DND-41 (cell line): ENCODE measurements around the gene ACCSL.

Experiments
- ATAC-seq: fragments of 200-7000 bp; cut with Tn5 transposase; 3 replicates; pipeline ENCODE4 v1.9.1; 2021; ENCODE audit warnings: low read depth; ENCODE audit not compliant: insufficient read depth
- DNase-seq: peaks from one replicate; pipeline ENCODE4 v3.0.0-alpha.2; 2020
- H2AFZ ChIP-seq: 2 replicates; pipeline ENCODE4 v1.6.0; 2012; ENCODE audit warnings: low read depth, low read length
- H3K27ac ChIP-seq: 2 replicates; pipeline ENCODE4 v1.5.1; 2012; ENCODE audit warnings: low read length, inconsistent platforms
- H3K27me3 ChIP-seq: fragments of 200-600 bp; sonication (generic); 2 replicates; pipeline ENCODE4 v1.6.0; 2012; ENCODE audit warnings: low read length, mild to moderate bottlenecking, inconsistent platforms; ENCODE audit not compliant: insufficient read depth, poor library complexity
- H3K36me3 ChIP-seq: 2 replicates; pipeline ENCODE4 v1.5.1; 2012; ENCODE audit warnings: low read length, inconsistent platforms; ENCODE audit not compliant: insufficient read depth
- H3K4me1 ChIP-seq: 2 replicates; pipeline ENCODE4 v1.5.1; 2012; ENCODE audit warnings: mild to moderate bottlenecking, low read length; ENCODE audit not compliant: insufficient read depth
- H3K4me2 ChIP-seq: 2 replicates; pipeline ENCODE4 v1.6.0; 2012; ENCODE audit warnings: mild to moderate bottlenecking, moderate library complexity, low read length, inconsistent platforms; ENCODE audit not compliant: insufficient read depth
- H3K4me3 ChIP-seq, 2 experiments: fragments of 200-600 bp in 1 of 2; shearing (Covaris generic) in 1 of 2; 2 replicates each; pipeline ENCODE4 v1.5.1; 2012 to 2016; ENCODE audit warnings: inconsistent platforms in 2 of 2, low read length in 2 of 2, mild to moderate bottlenecking in 2 of 2, low read depth in 1 of 2, moderate library complexity in 1 of 2
- H3K79me2 ChIP-seq: 2 replicates; pipeline ENCODE4 v1.6.0; 2012; ENCODE audit warnings: low read length, inconsistent platforms; ENCODE audit not compliant: insufficient read depth
- H3K9ac ChIP-seq: 2 replicates; pipeline ENCODE4 v1.6.0; 2012; ENCODE audit warnings: low read depth, mild to moderate bottlenecking, inconsistent platforms, low read length, moderate library complexity
- H3K9me3 ChIP-seq: 2 replicates; pipeline ENCODE4 v1.5.1; 2012; ENCODE audit warnings: low read length, moderate library complexity, mild to moderate bottlenecking, inconsistent platforms; ENCODE audit not compliant: insufficient read depth, severe bottlenecking
- H4K20me1 ChIP-seq: 2 replicates; pipeline ENCODE4 v1.6.0; 2012; ENCODE audit warnings: low read length; ENCODE audit not compliant: insufficient read depth
- CTCF ChIP-seq: IDR thresholded peaks from 2 replicates; pipeline ENCODE4 v1.5.1; 2012; ENCODE audit warnings: borderline replicate concordance, low read length, moderate library complexity, mild to moderate bottlenecking; ENCODE audit not compliant: poor library complexity, severe bottlenecking; ENCODE audit errors: extremely low read depth
- EZH2 ChIP-seq: IDR thresholded peaks from 3 replicates; pipeline ENCODE4 v1.6.1; 2012; ENCODE audit warnings: borderline replicate concordance, low read depth, mild to moderate bottlenecking, moderate library complexity, low read length, inconsistent platforms; ENCODE audit not compliant: severe bottlenecking

Gene ACCSL

DNA sequence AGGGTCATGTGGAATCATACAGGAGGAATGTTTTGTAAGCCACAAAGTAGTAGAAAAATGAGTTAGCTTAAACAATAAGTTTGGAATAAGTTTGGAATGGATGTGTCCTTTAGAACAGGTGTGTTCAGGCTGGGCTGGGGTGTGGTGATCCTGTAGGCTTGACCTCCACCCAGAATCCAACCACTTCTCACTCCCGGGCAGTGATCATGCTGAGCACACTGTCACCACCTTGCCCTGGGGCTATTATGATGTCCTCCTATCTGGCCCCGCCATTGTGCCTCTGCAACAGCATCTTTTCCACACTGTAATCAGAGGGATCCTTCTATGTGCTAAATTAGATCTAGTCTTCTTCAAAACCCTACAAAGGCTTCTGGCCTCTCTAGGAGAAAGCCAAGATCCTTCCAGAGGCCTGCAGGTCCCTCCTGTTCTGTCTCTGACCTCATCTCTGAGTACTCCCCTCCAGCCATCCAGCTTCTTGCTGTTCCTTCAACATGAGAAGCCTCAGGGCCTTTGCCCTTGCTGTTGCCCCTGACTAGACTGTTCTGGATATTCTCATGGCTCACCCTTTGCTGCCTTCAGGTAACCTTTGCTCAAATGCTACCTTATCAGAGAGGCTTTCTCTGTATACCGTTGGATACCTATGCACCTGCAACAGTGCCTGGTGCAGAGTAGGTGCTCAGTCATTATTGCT lies 18.8 kb upstream of the ACCSL start:
- Histone ChIP-seq H4K20me1 (no peaks in the 10 kb centered on the region), H3K27ac (no peak overlapping the region), H3K4me2 (no peak overlapping the region), H3K9me3 (no peaks in the 10 kb centered on the region), H3K4me3 (no peak overlapping the region), H3K9ac (no peak overlapping the region), H3K36me3 (no peaks in the 10 kb centered on the region), H3K4me1 (no peaks in the 10 kb centered on the region), H3K79me2 (no peaks in the 10 kb centered on the region), H3K27me3 (no peaks in the 10 kb centered on the region), H2AFZ (no peak overlapping the region)
- ATAC-seq (no peak), DNase-seq (no peak)
- TF ChIP-seq EZH2 (no peak), CTCF (no peak)

DNA sequence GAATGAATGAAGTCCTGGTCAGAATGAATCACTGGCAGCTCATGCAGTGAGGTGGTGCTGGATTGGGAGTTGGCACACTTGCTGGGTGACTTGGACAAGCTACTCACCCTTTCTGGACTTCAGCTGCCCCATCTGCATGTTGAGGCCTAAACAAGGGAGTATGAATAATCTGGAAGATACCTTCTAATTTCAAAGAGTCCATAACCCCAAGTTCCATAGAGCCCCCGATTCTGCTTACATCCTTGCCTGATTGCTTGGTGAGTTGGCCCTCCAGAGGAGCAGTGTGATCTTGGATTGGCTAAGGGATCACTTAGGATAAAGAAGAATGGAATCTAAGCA lies 18.3 kb upstream of the ACCSL start:
- no peak overlapping the region for H3K4me2 ChIP-seq
- H3K4me3 ChIP-seq = no peak overlapping the region
- no peaks in the 10 kb centered on the region for H3K4me1 ChIP-seq
- no peak overlapping the region for H3K27ac ChIP-seq
- no peak overlapping the region for H2AFZ ChIP-seq
- no peaks in the 10 kb centered on the region for H3K79me2 ChIP-seq
- H3K36me3 ChIP-seq = no peaks in the 10 kb centered on the region
- DNase-seq = no peak
- H4K20me1 ChIP-seq = no peaks in the 10 kb centered on the region
- H3K27me3 ChIP-seq = no peaks in the 10 kb centered on the region
- H3K9me3 ChIP-seq = no peaks in the 10 kb centered on the region
- H3K9ac ChIP-seq = no peak overlapping the region
- no peak for ATAC-seq
- TF ChIP-seq CTCF = no peak
- TF ChIP-seq EZH2 = no peak

DNA sequence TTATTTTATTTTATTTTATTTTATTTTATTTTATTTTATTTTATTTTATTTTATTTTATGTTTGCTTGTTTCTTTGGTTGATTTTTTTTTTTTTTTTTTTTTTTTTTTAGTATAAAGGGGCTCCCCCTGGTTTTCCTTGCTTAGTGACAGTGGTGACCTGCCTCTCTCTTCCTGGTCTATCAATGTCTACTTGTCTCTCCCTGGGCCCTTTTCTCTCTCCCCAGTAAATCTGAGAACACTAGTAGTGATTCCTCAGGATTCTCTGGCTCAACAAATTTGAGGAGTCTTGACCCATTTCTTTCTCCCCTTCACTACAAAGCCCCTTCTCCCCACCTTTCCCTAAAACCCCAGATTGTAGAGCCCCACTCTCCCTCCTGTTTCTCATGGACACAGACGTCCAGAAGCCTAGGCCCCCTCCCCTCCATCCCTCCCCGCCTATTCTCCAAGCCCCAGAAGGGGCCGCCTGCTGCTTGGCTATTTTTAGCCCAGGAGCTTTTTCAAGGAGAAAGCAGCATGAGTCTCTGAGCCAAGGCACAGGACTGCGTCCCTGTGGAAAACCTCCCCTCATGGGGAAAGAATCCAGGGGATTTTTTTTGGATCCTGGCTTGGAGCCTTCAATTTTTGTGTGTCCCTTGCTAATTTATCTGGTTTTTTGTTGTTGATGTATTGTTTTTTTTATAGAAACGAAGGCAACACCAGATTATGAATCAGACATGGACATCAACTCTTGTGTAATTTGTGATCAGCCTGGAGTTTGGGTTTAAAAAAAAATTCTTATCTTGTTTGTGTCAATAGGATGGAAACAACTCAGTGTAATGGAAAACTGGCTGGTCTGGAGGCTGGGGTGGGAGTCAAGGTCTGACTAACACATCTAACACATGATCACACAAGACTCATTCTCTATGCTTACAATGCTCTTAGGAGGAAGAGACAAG lies 17.5 kb upstream of the ACCSL start:
- H3K79me2 ChIP-seq = no peaks in the 10 kb centered on the region
- H3K4me1 ChIP-seq = no peaks in the 10 kb centered on the region
- DNase-seq (no peak), ATAC-seq (no peak)
- H3K4me2 ChIP-seq = no peak overlapping the region
- H3K9me3 ChIP-seq = no peaks in the 10 kb centered on the region
- H2AFZ ChIP-seq = no peak overlapping the region
- H3K36me3 ChIP-seq = no peaks in the 10 kb centered on the region
- H3K27ac ChIP-seq = no peak overlapping the region
- H3K27me3 ChIP-seq = no peaks in the 10 kb centered on the region
- TF ChIP-seq CTCF (no peak), EZH2 (no peak)
- no peaks in the 10 kb centered on the region for H4K20me1 ChIP-seq
- H3K9ac ChIP-seq = no peak overlapping the region
- no peak overlapping the region for H3K4me3 ChIP-seq
